Stimulated activated CD8-positive, alpha-beta memory T cell treated with anti-CD3 and anti-CD28 coated beads, Interleukin-15, amount 100 ng/mL, for 48 hours (primary cell): ENCODE results near the gene CMTM5.
A peak's percentile ranks its signal among the peaks of the same experiment; 100 is the strongest.

ENCODE experiments used
- DNase-seq, 2 donors: peaks; one replicate each; pipeline ENCODE4 v3.0.0-alpha.2; 2020; ENCODE audit warnings: low read depth in 2 of 2

Gene CMTM5

GRCh38 chr14:23376482-23377197 is at the start of gene CMTM5:
CMTM5 (plus strand) TSS chr14:23377046; CDS start chr14:23377252, 206 bp downstream.
- DNase-seq: no peak

DNA sequence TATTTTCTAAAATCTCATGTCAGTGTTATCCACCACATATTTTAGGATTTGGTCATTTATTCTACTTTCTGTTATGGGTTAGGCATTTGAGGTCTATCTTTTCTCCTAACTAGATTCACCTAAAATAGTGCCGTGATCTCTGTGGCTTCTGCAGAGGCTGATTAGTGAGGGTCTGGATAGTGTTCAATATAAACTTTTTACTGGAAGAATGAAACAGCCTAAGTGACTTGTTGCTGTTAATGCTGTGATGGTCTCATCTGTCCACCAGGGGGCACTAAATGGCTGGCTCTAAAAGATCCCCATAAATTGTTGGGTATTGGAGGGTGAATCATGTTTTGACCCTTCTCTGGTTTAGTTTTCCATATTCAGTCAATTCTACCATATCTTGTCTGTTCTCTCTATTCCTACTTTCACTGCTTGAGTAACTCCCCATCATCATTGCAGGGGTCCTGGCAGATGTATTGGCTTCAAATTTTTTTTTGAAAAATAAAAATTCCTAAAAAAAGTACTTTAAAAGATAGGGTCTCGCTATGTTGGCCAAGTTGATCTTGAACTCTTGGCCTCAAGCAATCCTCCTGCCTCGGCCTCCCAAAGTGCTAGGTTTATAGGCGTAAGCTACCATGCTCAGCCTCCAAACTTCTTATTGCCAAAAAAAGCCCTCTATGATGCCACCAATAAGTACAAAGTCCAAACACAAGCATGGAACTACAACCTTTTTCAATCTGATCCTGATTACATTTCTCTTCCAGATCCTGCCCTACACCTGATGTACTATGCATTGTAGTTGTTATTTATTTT is 48.7 kb upstream of the CMTM5 start:
- peak in 1 of 2 donors; percentile 34 for DNase-seq

DNA sequence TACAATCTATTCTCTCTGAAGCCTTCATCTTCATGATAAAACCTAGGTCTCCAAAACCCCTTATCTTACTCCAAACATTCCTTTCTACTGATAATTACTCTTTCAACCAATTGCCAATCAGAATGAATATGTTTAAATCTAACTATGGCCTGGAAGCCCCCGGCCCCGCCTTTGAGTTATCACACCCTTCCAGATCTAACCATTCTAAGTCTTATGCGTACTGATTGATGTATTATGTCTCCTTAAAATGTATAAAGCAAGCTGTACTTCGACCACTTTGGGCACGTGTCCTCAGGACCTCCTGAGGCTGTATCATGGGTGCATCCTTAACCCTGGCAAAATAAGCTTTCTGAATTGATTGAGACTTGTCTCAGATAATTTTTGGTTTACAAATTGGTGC is 41.2 kb upstream of the CMTM5 start:
- DNase-seq: no peak

DNA sequence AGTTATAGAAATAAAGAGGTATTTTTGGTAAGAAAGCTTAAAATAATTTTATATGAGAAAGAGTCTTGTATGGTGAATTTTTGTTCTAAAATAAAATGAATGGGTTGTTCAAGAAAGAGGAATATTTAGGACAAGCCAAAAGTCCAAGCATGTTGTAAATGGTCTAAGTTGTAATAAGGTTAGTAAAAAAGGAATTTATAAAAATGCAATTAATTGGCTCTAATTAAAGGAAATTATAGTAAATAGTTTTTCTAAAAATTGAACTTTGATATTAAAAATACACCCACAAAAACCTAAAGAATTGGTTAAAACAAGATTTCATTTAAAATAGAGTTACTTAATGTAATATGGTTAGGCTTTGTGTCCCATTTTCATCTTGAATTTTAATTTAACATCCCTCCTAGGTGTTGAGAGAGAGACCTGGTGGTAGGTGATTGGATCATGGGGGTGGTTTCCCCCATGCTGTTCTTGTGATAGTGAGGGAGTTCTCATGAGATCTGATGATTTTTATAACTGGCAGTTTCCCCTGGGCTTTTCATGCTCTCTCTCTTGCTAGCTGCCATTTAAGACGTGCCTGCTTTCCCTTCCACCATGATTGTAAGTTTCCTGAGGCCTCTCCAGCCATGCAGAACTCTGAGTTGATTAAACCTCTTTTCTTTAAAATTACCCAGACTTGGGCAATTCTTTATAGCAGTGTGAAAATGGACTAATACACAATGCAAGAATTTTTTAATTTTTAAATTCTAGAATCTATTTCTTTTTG is 37.2 kb upstream of the CMTM5 start:
- DNase-seq: no peak

- DNase-seq: no peak
These were observed 32.4 kb upstream of the CMTM5 start for GRCh38 chr14:23344481-23344880.

DNA sequence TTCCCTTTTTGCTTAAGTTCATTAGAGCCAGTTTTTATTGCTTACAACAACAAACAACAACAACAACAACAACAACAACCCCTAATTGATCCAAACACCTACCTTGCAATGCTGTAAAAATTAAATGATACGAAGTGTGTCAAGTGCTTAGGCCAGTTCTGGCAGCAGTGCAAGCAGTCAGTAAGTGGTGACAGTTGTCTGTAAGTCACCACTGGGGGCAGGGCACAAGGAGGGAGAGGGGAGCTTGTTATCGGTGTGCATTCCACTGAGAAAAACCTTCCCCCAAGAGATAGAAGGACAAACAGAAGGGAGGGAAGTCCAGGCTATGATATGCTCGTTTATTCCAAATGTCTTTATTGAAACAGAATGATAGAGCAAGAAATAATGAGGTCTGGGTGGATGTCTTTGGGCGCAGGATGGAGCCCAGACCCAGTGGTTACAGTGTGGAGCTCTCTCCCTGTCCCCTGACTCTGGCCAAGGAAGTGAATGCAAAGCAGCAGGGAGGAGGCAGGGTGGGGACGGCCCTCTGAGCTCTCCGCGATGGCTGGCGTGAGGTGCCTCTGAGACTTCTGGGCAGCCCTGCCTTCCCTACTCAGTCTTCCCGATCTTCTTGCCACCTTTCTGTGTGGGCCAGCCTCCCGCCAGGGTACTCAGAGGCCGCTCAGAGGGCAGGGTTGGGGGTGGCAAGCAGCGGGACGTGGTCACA is 30.7 kb upstream of the CMTM5 start:
- DNase-seq: no peak

GRCh38 chr14:23346693-23347405 is 30.0 kb upstream of the CMTM5 start:
- DNase-seq: no peak

- DNase-seq: no peak
These were observed 29.2 kb upstream of the CMTM5 start for GRCh38 chr14:23347406-23348296.

DNA sequence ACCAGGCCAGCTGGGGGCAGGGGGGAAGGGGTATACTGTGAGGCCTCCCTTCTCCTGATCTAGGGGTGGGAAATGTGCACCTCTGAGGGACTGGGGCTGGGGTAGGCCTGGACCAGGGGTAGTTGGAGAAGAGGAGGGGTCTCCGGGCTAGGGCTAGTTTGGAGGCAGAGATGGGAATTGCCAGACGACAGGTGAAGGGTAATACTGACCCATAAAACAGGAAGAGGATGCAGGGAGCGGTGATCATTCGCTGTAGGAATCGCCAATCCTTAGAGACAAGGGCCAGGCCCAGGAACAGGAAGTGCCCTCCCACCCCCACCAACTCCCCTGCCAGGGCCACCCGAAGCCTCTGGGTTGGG is 28.6 kb upstream of the CMTM5 start:
- no peak for DNase-seq

GRCh38 chr14:23349156-23349845 is 27.5 kb upstream of the CMTM5 start:
- no peak for DNase-seq

DNA sequence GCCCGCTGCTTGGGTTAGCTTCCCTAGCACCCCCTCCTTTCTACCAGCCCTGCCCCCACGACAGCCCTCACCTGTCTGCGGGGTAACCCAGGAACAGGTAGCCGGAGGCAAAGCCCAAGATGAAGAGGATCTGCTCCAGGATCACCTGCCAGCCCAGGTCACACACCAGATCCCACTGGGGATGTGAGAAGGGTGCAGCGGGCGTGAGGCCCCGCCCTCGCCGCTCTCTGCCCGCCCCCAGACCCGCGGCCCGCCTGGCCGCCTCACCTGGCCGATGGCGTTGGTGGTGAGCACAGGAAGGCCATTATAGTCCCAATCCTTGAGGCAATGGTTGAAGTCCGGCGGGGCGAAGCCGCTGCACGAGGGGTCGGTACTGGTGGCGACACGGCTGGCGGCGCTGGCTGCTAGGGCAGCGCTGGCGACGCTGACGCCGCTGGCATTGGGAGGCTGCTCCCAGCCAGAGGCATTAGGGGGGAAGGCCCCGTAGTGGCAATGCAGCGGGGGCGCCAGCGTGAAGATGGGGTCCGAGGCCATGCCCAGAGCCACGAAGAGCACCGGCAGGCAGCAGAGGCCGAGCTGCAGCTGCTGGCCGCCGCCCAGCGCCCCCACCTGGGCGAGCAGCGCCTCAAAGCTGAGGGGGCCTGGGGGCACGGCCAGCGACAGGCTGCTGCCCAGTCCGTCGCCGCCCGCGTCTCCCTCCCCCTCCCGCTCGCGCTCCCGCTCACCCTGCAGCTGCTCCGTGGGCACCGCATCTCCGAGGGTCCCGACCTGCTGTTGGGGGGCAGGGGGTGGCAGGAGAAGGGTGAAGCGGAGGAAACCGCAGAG is 25.0 kb upstream of the CMTM5 start:
- no peak for DNase-seq

DNA sequence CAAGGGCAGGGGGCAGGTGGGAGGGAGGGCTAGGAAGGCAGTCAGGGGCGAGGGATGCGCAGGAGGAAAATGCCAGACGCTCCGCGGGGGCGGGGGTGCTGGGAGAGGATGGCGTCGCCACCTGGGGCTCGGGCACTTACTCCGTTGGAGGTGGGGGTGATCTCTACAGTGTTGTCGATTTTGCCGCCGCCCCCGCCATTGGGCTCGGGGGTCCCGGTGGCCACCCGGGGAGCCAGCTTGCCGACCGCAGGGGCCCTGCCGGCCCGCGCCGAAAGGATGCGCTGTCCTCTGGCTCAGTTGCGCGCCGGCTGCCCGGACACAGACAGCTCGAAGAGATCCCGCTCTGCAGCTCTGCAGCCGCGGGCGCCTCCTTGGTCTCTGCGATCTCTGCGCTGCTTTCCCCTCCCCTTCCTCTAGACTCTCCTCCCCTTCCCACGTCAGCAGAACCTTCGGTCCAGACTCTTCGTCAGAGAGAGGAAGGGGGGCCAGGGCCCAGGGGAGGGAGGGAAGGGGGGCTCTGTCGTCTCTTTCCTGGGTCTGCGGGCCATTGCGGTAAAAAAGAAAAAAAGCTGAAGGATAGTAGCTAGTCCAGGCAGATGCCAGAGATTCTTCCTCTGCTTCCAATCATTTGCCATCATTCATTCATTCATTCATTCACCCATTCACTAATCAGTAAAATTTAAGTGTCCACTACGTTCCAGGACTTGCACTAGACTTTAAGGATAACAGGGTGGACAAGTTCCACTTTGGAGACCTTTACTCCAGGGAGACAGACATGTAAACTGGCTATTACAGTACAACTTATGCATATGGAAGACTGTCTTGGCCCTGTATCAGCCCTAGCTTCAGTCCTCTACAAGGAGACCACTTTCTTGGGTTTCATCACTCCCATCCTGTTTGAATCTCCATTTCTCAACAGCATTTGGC is 24.1 kb upstream of the CMTM5 start, which contains the start of gene SLC22A17:
TSS of gene SLC22A17 (minus strand) at position 382 of the 927 bp plus-strand sequence.
- peak in 1 of 2 donors; percentile 22 for DNase-seq

GRCh38 chr14:23353433-23353780 is 23.4 kb upstream of the CMTM5 start:
- no peak for DNase-seq

GRCh38 chr14:23354990-23355389 is 21.9 kb upstream of the CMTM5 start:
- no peak for DNase-seq

DNA sequence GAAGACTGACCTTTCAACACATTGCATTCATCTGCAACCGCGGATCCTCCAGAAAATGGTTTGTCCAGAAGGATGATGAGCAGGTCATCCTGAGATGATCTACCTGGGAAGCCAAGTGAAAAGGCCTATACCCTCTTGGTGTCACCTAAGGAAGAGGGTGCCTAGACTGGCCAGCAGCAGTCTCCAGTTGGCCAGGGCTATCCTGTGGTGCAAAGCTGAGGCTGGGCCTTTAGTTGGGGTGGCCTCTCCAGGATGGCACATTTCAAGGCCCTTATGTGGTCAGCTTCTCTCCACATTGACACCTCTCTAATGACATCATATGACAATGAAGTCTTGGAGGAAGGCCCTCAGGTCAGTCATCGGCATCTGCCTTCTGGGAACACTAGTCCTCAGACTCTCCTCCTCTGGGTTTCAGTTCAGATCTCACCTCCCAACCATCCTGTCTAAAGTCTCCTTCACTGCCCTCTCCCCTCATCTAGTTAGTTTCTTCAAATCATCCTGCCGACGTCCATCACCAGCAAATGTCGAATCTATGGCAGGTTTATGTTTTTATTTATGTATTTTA is 20.9 kb upstream of the CMTM5 start:
- no peak for DNase-seq

DNA sequence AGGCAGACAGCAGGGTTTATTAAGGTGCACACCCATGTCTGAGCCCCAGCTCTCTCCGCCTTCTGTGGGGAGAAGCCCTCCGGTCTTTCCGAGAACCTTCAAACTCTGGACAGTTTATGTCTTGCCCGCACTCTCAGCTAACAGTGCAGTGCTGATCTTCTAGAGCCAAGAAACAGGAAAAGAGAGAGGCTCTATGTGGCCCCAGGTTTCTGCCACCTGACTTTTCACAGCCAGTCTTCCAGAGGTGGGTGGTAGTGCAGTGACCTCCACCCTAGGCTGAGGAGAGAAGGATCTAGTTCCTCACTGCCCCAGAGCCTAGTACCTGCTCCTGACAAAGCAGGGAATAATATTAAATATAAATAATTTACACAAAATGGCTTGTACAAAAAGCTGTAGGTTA is 20.2 kb upstream of the CMTM5 start:
- no peak for DNase-seq

DNA sequence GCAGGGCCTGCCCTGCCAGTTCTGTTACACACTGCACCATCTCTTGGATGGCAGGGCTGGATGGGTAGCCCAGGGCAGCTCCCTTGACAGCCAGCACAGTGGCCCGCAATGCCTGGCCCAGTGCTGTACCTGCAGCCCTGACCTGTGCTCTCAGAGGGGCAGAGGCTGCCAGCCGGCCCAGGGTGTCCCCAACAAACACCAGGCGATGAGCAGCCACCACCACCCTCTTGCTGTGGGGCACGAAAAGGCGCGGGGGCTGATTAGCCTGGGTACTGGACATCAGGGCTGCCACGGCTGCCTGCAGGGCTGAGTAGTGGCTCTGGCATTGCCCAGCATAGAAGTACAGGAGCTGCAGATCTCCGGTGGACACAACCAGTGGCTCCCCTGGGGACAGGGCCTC is 19.6 kb upstream of the CMTM5 start:
- no peak for DNase-seq
